ENCODE measurements around the gene SOCS3.

- TF ChIP-seq POLR2AphosphoS5 (IDR thresholded peaks at IDR 0.05; ENCODE audit: low read depth, low read length) = no peak
- TF ChIP-seq, protein P1, sequence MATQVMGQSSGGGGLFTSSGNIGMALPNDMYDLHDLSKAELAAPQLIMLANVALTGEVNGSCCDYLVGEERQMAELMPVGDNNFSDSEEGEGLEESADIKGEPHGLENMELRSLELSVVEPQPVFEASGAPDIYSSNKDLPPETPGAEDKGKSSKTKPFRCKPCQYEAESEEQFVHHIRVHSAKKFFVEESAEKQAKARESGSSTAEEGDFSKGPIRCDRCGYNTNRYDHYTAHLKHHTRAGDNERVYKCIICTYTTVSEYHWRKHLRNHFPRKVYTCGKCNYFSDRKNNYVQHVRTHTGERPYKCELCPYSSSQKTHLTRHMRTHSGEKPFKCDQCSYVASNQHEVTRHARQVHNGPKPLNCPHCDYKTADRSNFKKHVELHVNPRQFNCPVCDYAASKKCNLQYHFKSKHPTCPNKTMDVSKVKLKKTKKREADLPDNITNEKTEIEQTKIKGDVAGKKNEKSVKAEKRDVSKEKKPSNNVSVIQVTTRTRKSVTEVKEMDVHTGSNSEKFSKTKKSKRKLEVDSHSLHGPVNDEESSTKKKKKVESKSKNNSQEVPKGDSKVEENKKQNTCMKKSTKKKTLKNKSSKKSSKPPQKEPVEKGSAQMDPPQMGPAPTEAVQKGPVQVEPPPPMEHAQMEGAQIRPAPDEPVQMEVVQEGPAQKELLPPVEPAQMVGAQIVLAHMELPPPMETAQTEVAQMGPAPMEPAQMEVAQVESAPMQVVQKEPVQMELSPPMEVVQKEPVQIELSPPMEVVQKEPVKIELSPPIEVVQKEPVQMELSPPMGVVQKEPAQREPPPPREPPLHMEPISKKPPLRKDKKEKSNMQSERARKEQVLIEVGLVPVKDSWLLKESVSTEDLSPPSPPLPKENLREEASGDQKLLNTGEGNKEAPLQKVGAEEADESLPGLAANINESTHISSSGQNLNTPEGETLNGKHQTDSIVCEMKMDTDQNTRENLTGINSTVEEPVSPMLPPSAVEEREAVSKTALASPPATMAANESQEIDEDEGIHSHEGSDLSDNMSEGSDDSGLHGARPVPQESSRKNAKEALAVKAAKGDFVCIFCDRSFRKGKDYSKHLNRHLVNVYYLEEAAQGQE (IDR thresholded peaks at IDR 0.05; ENCODE audit: insufficient read depth in 1 of 2, low read depth in 2 of 2, low read length in 2 of 2) = no peak
- no peak for TF ChIP-seq SIN3A (IDR thresholded peaks at IDR 0.05; ENCODE audit: borderline replicate concordance, insufficient read depth, low read length)
- TF ChIP-seq FOXP2 (optimal IDR thresholded peaks at IDR 0.05; ENCODE audit: borderline replicate concordance, extremely low read depth, extremely low read length, insufficient read depth) = no peak
- TF ChIP-seq TAF1 (IDR thresholded peaks at IDR 0.05; ENCODE audit: borderline replicate concordance, insufficient read depth, low read length) = no peak
Measured at GRCh38 chr17:78359321-78359996, 418 bp downstream of the SOCS3 start.

Measured in PFSK-1 (cell line).